Activated CD8-positive, alpha-beta memory T cell treated with anti-CD3 and anti-CD28 coated beads, Interleukin-2, amount 50 U/mL, for 48 hours (primary cell): ENCODE results near the gene SPC24.

Experiments used
- DNase-seq: peaks from one replicate; pipeline ENCODE4 v3.0.0-alpha.2; 2020

SPC24 gene

GRCh38 chr19:11155373-11156120 is at the start of gene SPC24:
Gene SPC24 (minus strand): TSS chr19:11155782. CDS start chr19:11155776, 6 bp downstream.
- peak; percentile 94 for DNase-seq

GRCh38 chr19:11204943-11205349 is 49.4 kb upstream of the SPC24 start:
- no peak for DNase-seq

GRCh38 chr19:11204076-11204602 is 48.6 kb upstream of the SPC24 start:
- DNase-seq, result no peak

GRCh38 chr19:11203194-11204075 is 47.9 kb upstream of the SPC24 start:
- peak; percentile 72 for DNase-seq

GRCh38 chr19:11202488-11203193 is 47.1 kb upstream of the SPC24 start:
- no peak for DNase-seq

- DNase-seq, result no peak
These were observed 46.2 kb upstream of the SPC24 start for GRCh38 chr19:11201791-11202190.

- DNase-seq, result no peak
These were observed 45.3 kb upstream of the SPC24 start for GRCh38 chr19:11200931-11201330.

GRCh38 chr19:11200015-11200574 is 44.5 kb upstream of the SPC24 start:
- DNase-seq, result no peak

GRCh38 chr19:11199517-11199916 is 43.9 kb upstream of the SPC24 start:
- no peak for DNase-seq

- DNase-seq, result no peak
These were observed 43.3 kb upstream of the SPC24 start for GRCh38 chr19:11198769-11199424.

GRCh38 chr19:11198175-11198534 is 42.6 kb upstream of the SPC24 start:
- no peak for DNase-seq

- DNase-seq, result peak; percentile 92
These were observed 42.0 kb upstream of the SPC24 start, which contains the start of gene KANK2 for GRCh38 chr19:11197291-11198174. Gene KANK2 (minus strand): TSS chr19:11197545. CDS start chr19:11194511, 3,034 bp downstream.

GRCh38 chr19:11196406-11197287 is 41.1 kb upstream of the SPC24 start:
- DNase-seq, result no peak

GRCh38 chr19:11195681-11196080 is 40.1 kb upstream of the SPC24 start:
- DNase-seq, result no peak

- no peak for DNase-seq
These were observed 39.3 kb upstream of the SPC24 start for GRCh38 chr19:11194656-11195558.

GRCh38 chr19:11194173-11194572 is 38.6 kb upstream of the SPC24 start:
- DNase-seq, result no peak

GRCh38 chr19:11192957-11193939 is 37.7 kb upstream of the SPC24 start:
- no peak for DNase-seq

- no peak for DNase-seq
These were observed 36.4 kb upstream of the SPC24 start for GRCh38 chr19:11191934-11192333.
